Measurements from ENCODE around the gene SLC25A33. TPM values are rescaled to one million over a fixed set of nuclear protein-coding genes. Genes with fewer than 3 reads are reported as not detected.

Gene SLC25A33
- total and polyA plus RNA-seq, 2 of the 8 experiments (the other 6 are each of a cell fraction or from before 2014, with no cell fraction given) = 7.8 to 12.8 TPM

GRCh38 chr1:9589144-9589718 is 50.0 kb downstream of the SLC25A33 start:
- H3K14ac ChIP-seq (ENCODE audit: insufficient read length) = no peak overlapping the region
- no peak overlapping the region for H2BK120ac ChIP-seq (replicated peaks; ENCODE audit: low read depth, low read length)
- H3K23me2 ChIP-seq (ENCODE audit: low read depth, low read length) = peaks cover 7% of the 10 kb centered on the region; the same call in 1 of the 2 replicates
- H4K20me1 ChIP-seq (replicated peaks in 1 of 2; ENCODE audit: control insufficient read depth in 1 of 2, insufficient read depth in 2 of 2, low read length in 2 of 2) = peaks cover 27 to 34% of the 10 kb centered on the region in 2 experiments
- H3K9ac ChIP-seq (replicated peaks in 1 of 4; ENCODE audit: extremely low read depth in 1 of 4, low read depth in 3 of 4, low read length in 3 of 4) = peak overlapping the region; percentile 51 to 73 (median 54)
- POLR2A ChIA-PET (ENCODE audit: partially characterized antibody) = interaction anchor here (0.8 to 2.0 kb wide), 8 partner anchors 11 to 171 kb away, joined by 3 to 4 read pairs (median 3); no protein-coding TSS in a partner anchor
- no peak overlapping the region for H2BK12ac ChIP-seq (ENCODE audit: low read depth, low read length)
- no peak overlapping the region for H2BK20ac ChIP-seq (ENCODE audit: low read length)
- peaks cover 7 to 50% of the 10 kb centered on the region in 2 experiments; a peak in 3 of 4 replicates for H3K79me2 ChIP-seq (ENCODE audit: control insufficient read depth in 1 of 2, insufficient read depth in 2 of 2, low read length in 2 of 2)
- no peak overlapping the region for H3K56ac ChIP-seq (replicated peaks; ENCODE audit: insufficient read length, low read depth, low read length)
- H2AK5ac ChIP-seq (ENCODE audit: low read depth, low read length) = no peak overlapping the region
- H3K23ac ChIP-seq (ENCODE audit: insufficient read length) = no peak overlapping the region
- no peak overlapping the region for H4K8ac ChIP-seq (ENCODE audit: extremely low read depth, insufficient read depth, low read length)
- H2BK5ac ChIP-seq (ENCODE audit: low read depth, low read length) = no peak overlapping the region
- peak overlapping the region; percentile 11 for H3K18ac ChIP-seq (ENCODE audit: extremely low read depth, low read length)
- peak overlapping the region; percentile 86 to 91 for H3K4me2 ChIP-seq (ENCODE audit: insufficient read depth in 1 of 2, low read depth in 2 of 2, low read length in 2 of 2)
- no peak overlapping the region for H3K27ac ChIP-seq (ENCODE audit: low read depth, low read length)
- no peaks in the 10 kb centered on the region for H3K9me3 ChIP-seq (ENCODE audit: insufficient read depth in 2 of 2, low read depth in 1 of 2, low read length in 1 of 2)
- no peaks in the 10 kb centered on the region for H3K27me3 ChIP-seq (replicated peaks in 1 of 4; ENCODE audit: control insufficient read depth in 3 of 4, extremely low read depth in 1 of 4, insufficient read depth in 3 of 4, low read length in 3 of 4)
- no peak overlapping the region for H4K5ac ChIP-seq (ENCODE audit: insufficient read length, low read depth, low read length)
- peaks cover 0 to 40% (median 27%) of the 10 kb centered on the region in 4 experiments; a peak in 5 of 7 replicates for H3K4me1 ChIP-seq (replicated peaks in 1 of 4; ENCODE audit: control insufficient read depth in 3 of 4, insufficient read depth in 4 of 4, low read length in 3 of 4)
- FAIRE-seq (no peak), DNase-seq (ENCODE audit: low read depth in 1 of 2, low spot score in 2 of 2) (peak in 1 of 2 experiments; percentile 73)
- CTCF ChIA-PET (ENCODE audit: partially characterized antibody) = interaction anchor here (0.7 to 6.1 kb wide), 11 partner anchors 8 to 340 kb away, joined by 3 to 44 read pairs (median 3); no protein-coding TSS in a partner anchor
- H2BK15ac ChIP-seq (ENCODE audit: low read length) = no peak overlapping the region
- H2AFZ ChIP-seq (ENCODE audit: low read length) = no peak overlapping the region
- peak overlapping the region; percentile 60 to 82 (median 70) for H3K4me3 ChIP-seq (ENCODE audit: extremely low read depth in 1 of 4, insufficient read depth in 2 of 4, low read depth in 3 of 4, low read length in 4 of 4)
- H3K36me3 ChIP-seq (ENCODE audit: control insufficient read depth in 2 of 4, insufficient read depth in 4 of 4, low read length in 3 of 4) = no peaks in the 10 kb centered on the region
- H4K91ac ChIP-seq (replicated peaks; ENCODE audit: insufficient read length, low read length) = no peak overlapping the region
- H3K79me1 ChIP-seq (ENCODE audit: low read depth, low read length) = peaks cover 11% of the 10 kb centered on the region
- WGBS, 2 experiments (ENCODE audit: extremely low coverage in 1 of 2, insufficient coverage in 1 of 2, insufficient read length in 1 of 2, insufficient replicate concordance in 2 of 2, low coverage in 1 of 2, low lambda C conversion rate in 2 of 2, missing lambda C conversion rate in 1 of 2) = 3% methylated on average over 40 of the region's 63 CpGs; no CpG with 5 or more reads in 1 of the 2 experiments
- no peak overlapping the region for H3K4ac ChIP-seq (replicated peaks; ENCODE audit: insufficient read length, low read depth, low read length)
- TF ChIP-seq KDM4A (IDR thresholded peaks at IDR 0.05; ENCODE audit: low read depth, low read length, severe bottlenecking) (peak; percentile 60), SP2 (IDR thresholded peaks at IDR 0.05; ENCODE audit: low read length) (no peak), RBBP5 (IDR thresholded peaks at IDR 0.05; ENCODE audit: borderline replicate concordance, low read depth, low read length) (no peak; the same call in 1 of the 2 replicates), TAF1 (IDR thresholded peaks at IDR 0.05; ENCODE audit: low read depth, low read length) (peak; percentile 24; the same call in 1 of the 2 replicates), E2F6 (IDR thresholded peaks at IDR 0.05) (no peak), CREB1 (IDR thresholded peaks at IDR 0.05) (no peak), BCL11A (IDR thresholded peaks at IDR 0.05; ENCODE audit: low read depth in 2 of 2, low read length in 2 of 2) (no peak), HDAC2 (IDR thresholded peaks at IDR 0.05; ENCODE audit: borderline replicate concordance in 1 of 2, low read depth in 2 of 2, low read length in 2 of 2) (no peak; a peak in 1 of 4 replicates), SIN3A (conservative IDR thresholded peaks at IDR 0.05 in 1 of 2, IDR thresholded peaks at IDR 0.05 in 1 of 2; ENCODE audit: low read depth in 1 of 2, low read length in 2 of 2) (no peak; a peak in 1 of 4 replicates), SUZ12 (IDR thresholded peaks at IDR 0.05; ENCODE audit: low read length) (no peak), PHF8 (conservative IDR thresholded peaks at IDR 0.05; ENCODE audit: low read depth, low read length) (0 out of 2 replicates have a peak, but pooled peaks have one; percentile 14)

Measured in H1 (cell line).